ENCODE data around the gene PIK3CB. TPM values are rescaled to one million over a fixed set of nuclear protein-coding genes. Genes with fewer than 3 reads are reported as not detected.
"Not testable (repeated sequence)": the region's sequence is repeated elsewhere in the genome, so short reads cannot be mapped to it uniquely, and the experiment has no call there.

PIK3CB gene
- polyA plus RNA-seq, 4 donors: 16.2 to 57.1 (median 19.2) TPM

GRCh38 chr3:138687236-138687635 lies 147.5 kb downstream of the PIK3CB start:
- H3K9me3 ChIP-seq (ENCODE audit: control insufficient read depth in 2 of 2, insufficient read depth in 1 of 2, low read depth in 1 of 2, low read length in 1 of 2): no peaks in the 10 kb centered on the region
- WGBS, 3 donors: 85 to 91% (median 85%) methylated on average over 1 of the region's 1 CpG
- H3K27me3 ChIP-seq (ENCODE audit: control insufficient read depth in 3 of 3, insufficient read depth in 3 of 3, low read length in 3 of 3): no peaks in the 10 kb centered on the region
- H3K4me3 ChIP-seq (ENCODE audit: low read depth in 1 of 3, low read length in 3 of 3): no peak overlapping the region
- no peak overlapping the region for H3K27ac ChIP-seq (ENCODE audit: low read depth in 1 of 3, low read length in 2 of 3)
- DNase-seq (no peak), FAIRE-seq (no peak)
- no peaks in the 10 kb centered on the region for H3K4me1 ChIP-seq (ENCODE audit: control insufficient read depth in 3 of 3, insufficient read depth in 2 of 3, low read depth in 1 of 3, low read length in 2 of 3)
- H3K36me3 ChIP-seq (ENCODE audit: control insufficient read depth in 3 of 3, insufficient read depth in 2 of 3, low read depth in 1 of 3, low read length in 3 of 3): peaks cover 0 to 21% (median 4%) of the 10 kb centered on the region in 3 donors

GRCh38 chr3:138686771-138687221 lies 147.9 kb downstream of the PIK3CB start:
- no peak overlapping the region for H3K27ac ChIP-seq (ENCODE audit: low read depth in 1 of 3, low read length in 2 of 3)
- H3K9me3 ChIP-seq (ENCODE audit: control insufficient read depth in 2 of 2, insufficient read depth in 1 of 2, low read depth in 1 of 2, low read length in 1 of 2): no peaks in the 10 kb centered on the region
- no peaks in the 10 kb centered on the region for H3K27me3 ChIP-seq (ENCODE audit: control insufficient read depth in 3 of 3, insufficient read depth in 3 of 3, low read length in 3 of 3)
- no peak overlapping the region for H3K4me3 ChIP-seq (ENCODE audit: low read depth in 1 of 3, low read length in 3 of 3)
- DNase-seq (no peak), FAIRE-seq (no peak)
- peaks cover 0 to 21% (median 4%) of the 10 kb centered on the region in 3 donors for H3K36me3 ChIP-seq (ENCODE audit: control insufficient read depth in 3 of 3, insufficient read depth in 2 of 3, low read depth in 1 of 3, low read length in 3 of 3)
- H3K4me1 ChIP-seq (ENCODE audit: control insufficient read depth in 3 of 3, insufficient read depth in 2 of 3, low read depth in 1 of 3, low read length in 2 of 3): no peaks in the 10 kb centered on the region

GRCh38 chr3:138684396-138684795 lies 150.3 kb downstream of the PIK3CB start:
- no peak overlapping the region for H3K4me3 ChIP-seq (ENCODE audit: low read depth in 1 of 3, low read length in 3 of 3)
- H3K36me3 ChIP-seq (ENCODE audit: control insufficient read depth in 3 of 3, insufficient read depth in 2 of 3, low read depth in 1 of 3, low read length in 3 of 3): peaks cover 0 to 36% (median 5%) of the 10 kb centered on the region in 3 donors
- H3K27ac ChIP-seq (ENCODE audit: low read depth in 1 of 3, low read length in 2 of 3): no peak overlapping the region
- FAIRE-seq: no peak
- DNase-seq: no peak
- no peaks in the 10 kb centered on the region for H3K4me1 ChIP-seq (ENCODE audit: control insufficient read depth in 3 of 3, insufficient read depth in 2 of 3, low read depth in 1 of 3, low read length in 2 of 3)
- H3K27me3 ChIP-seq (ENCODE audit: control insufficient read depth in 3 of 3, insufficient read depth in 3 of 3, low read length in 3 of 3): no peaks in the 10 kb centered on the region
- no peaks in the 10 kb centered on the region for H3K9me3 ChIP-seq (ENCODE audit: control insufficient read depth in 2 of 2, insufficient read depth in 1 of 2, low read depth in 1 of 2, low read length in 1 of 2)
- 76 to 95% (median 85%) methylated on average over 4 of the region's 4 CpGs for WGBS, 3 donors

GRCh38 chr3:138682648-138683047 lies 152.1 kb downstream of the PIK3CB start:
- no peak overlapping the region for H3K4me3 ChIP-seq (ENCODE audit: low read depth in 1 of 3, low read length in 3 of 3)
- no peaks in the 10 kb centered on the region for H3K4me1 ChIP-seq (ENCODE audit: control insufficient read depth in 3 of 3, insufficient read depth in 2 of 3, low read depth in 1 of 3, low read length in 2 of 3)
- H3K36me3 ChIP-seq (ENCODE audit: control insufficient read depth in 3 of 3, insufficient read depth in 2 of 3, low read depth in 1 of 3, low read length in 3 of 3): peaks cover 0 to 41% (median 7%) of the 10 kb centered on the region in 3 donors
- no peak for FAIRE-seq
- DNase-seq: no peak
- H3K9me3 ChIP-seq (ENCODE audit: control insufficient read depth in 2 of 2, insufficient read depth in 1 of 2, low read depth in 1 of 2, low read length in 1 of 2): no peaks in the 10 kb centered on the region
- no peak overlapping the region for H3K27ac ChIP-seq (ENCODE audit: low read depth in 1 of 3, low read length in 2 of 3)
- H3K27me3 ChIP-seq (ENCODE audit: control insufficient read depth in 3 of 3, insufficient read depth in 3 of 3, low read length in 3 of 3): no peaks in the 10 kb centered on the region

- Histone ChIP-seq H3K27ac (ENCODE audit: low read depth in 1 of 3, low read length in 2 of 3) (no peak overlapping the region), H3K4me1 (ENCODE audit: control insufficient read depth in 3 of 3, insufficient read depth in 2 of 3, low read depth in 1 of 3, low read length in 2 of 3) (no peaks in the 10 kb centered on the region), H3K4me3 (ENCODE audit: low read depth in 1 of 3, low read length in 3 of 3) (no peak overlapping the region), H3K27me3 (ENCODE audit: control insufficient read depth in 3 of 3, insufficient read depth in 3 of 3, low read length in 3 of 3) (no peaks in the 10 kb centered on the region), H3K9me3 (ENCODE audit: control insufficient read depth in 2 of 2, insufficient read depth in 1 of 2, low read depth in 1 of 2, low read length in 1 of 2) (peaks cover 0 to 7% of the 10 kb centered on the region in 2 donors), H3K36me3 (ENCODE audit: control insufficient read depth in 3 of 3, insufficient read depth in 2 of 3, low read depth in 1 of 3, low read length in 3 of 3) (peaks cover 0 to 45% (median 6%) of the 10 kb centered on the region in 3 donors)
- FAIRE-seq (no peak), DNase-seq (no peak)
- WGBS, 3 donors: 78 to 85% (median 78%) methylated on average over 5 of the region's 5 CpGs
Observed at GRCh38 chr3:138681463-138682220, 153.1 kb downstream of the PIK3CB start.

GRCh38 chr3:138680974-138681373 lies 153.8 kb downstream of the PIK3CB start:
- FAIRE-seq; H3K4me3 ChIP-seq (ENCODE audit: low read depth in 1 of 3, low read length in 3 of 3); H3K4me1 ChIP-seq (ENCODE audit: control insufficient read depth in 3 of 3, insufficient read depth in 2 of 3, low read depth in 1 of 3, low read length in 2 of 3); H3K9me3 ChIP-seq (ENCODE audit: control insufficient read depth in 2 of 2, insufficient read depth in 1 of 2, low read depth in 1 of 2, low read length in 1 of 2); H3K27me3 ChIP-seq (ENCODE audit: control insufficient read depth in 3 of 3, insufficient read depth in 3 of 3, low read length in 3 of 3); DNase-seq; H3K27ac ChIP-seq (ENCODE audit: low read depth in 1 of 3, low read length in 2 of 3): not testable (repeated sequence)
- H3K36me3 ChIP-seq (ENCODE audit: control insufficient read depth in 3 of 3, insufficient read depth in 2 of 3, low read depth in 1 of 3, low read length in 3 of 3): peaks cover 0 to 44% (median 8%) of the 10 kb centered on the region in 3 donors
- WGBS, 3 donors: 93 to 99% (median 96%) methylated on average over 6 of the region's 6 CpGs

GRCh38 chr3:138678874-138679392 lies 155.8 kb downstream of the PIK3CB start:
- Histone ChIP-seq H3K4me1 (ENCODE audit: control insufficient read depth in 3 of 3, insufficient read depth in 2 of 3, low read depth in 1 of 3, low read length in 2 of 3) (peaks cover 0 to 2% (median 0%) of the 10 kb centered on the region in 3 donors), H3K9me3 (ENCODE audit: control insufficient read depth in 2 of 2, insufficient read depth in 1 of 2, low read depth in 1 of 2, low read length in 1 of 2) (peaks cover 0 to 15% of the 10 kb centered on the region in 2 donors), H3K27me3 (ENCODE audit: control insufficient read depth in 3 of 3, insufficient read depth in 3 of 3, low read length in 3 of 3) (no peaks in the 10 kb centered on the region), H3K4me3 (ENCODE audit: low read depth in 1 of 3, low read length in 3 of 3) (no peak overlapping the region), H3K27ac (ENCODE audit: low read depth in 1 of 3, low read length in 2 of 3) (no peak overlapping the region), H3K36me3 (ENCODE audit: control insufficient read depth in 3 of 3, insufficient read depth in 2 of 3, low read depth in 1 of 3, low read length in 3 of 3) (peaks cover 0 to 42% (median 9%) of the 10 kb centered on the region in 3 donors)
- FAIRE-seq (no peak), DNase-seq (no peak)
- 88 to 92% (median 89%) methylated on average over 5 of the region's 5 CpGs for WGBS, 3 donors

- 83 to 100% (median 98%) methylated on average over 1 of the region's 1 CpG for WGBS, 3 donors
- no peak overlapping the region for H3K4me3 ChIP-seq (ENCODE audit: low read depth in 1 of 3, low read length in 3 of 3)
- FAIRE-seq (no peak), DNase-seq (no peak)
- H3K36me3 ChIP-seq (ENCODE audit: control insufficient read depth in 3 of 3, insufficient read depth in 2 of 3, low read depth in 1 of 3, low read length in 3 of 3): peaks cover 0 to 40% (median 9%) of the 10 kb centered on the region in 3 donors
- H3K27me3 ChIP-seq (ENCODE audit: control insufficient read depth in 3 of 3, insufficient read depth in 3 of 3, low read length in 3 of 3): no peaks in the 10 kb centered on the region
- H3K9me3 ChIP-seq (ENCODE audit: control insufficient read depth in 2 of 2, insufficient read depth in 1 of 2, low read depth in 1 of 2, low read length in 1 of 2): peaks cover 0 to 16% of the 10 kb centered on the region in 2 donors
- H3K4me1 ChIP-seq (ENCODE audit: control insufficient read depth in 3 of 3, insufficient read depth in 2 of 3, low read depth in 1 of 3, low read length in 2 of 3): peaks cover 0 to 6% (median 0%) of the 10 kb centered on the region in 3 donors
- H3K27ac ChIP-seq (ENCODE audit: low read depth in 1 of 3, low read length in 2 of 3): no peak overlapping the region
Observed at GRCh38 chr3:138678086-138678485, 156.6 kb downstream of the PIK3CB start.
